Measurements from ENCODE around the gene SH3GLB1. TPM values are rescaled to one million over a fixed set of nuclear protein-coding genes. Genes with fewer than 3 reads are reported as not detected.

The SH3GLB1 gene
- total RNA-seq, 2 experiments from 2014 or later: 46.1 to 47.3 TPM

GRCh38 chr1:86778569-86779239 is 74.3 kb downstream of the SH3GLB1 start:
- no peak for ATAC-seq
- ChIA-PET CTCF (interaction anchor here (1.4 kb wide), 1 partner anchor 26 kb away, joined by 3 read pairs; no protein-coding TSS in a partner anchor), POLR2A (no interaction called here)
- Mint-ChIP-seq H3K36me3 (ENCODE audit: low read depth) (no peaks in the 10 kb centered on the region), H3K4me1 (ENCODE audit: low read depth) (peaks cover 15% of the 10 kb centered on the region), H3K9me3 (peaks cover 4% of the 10 kb centered on the region), H3K4me3 (no peak overlapping the region), H3K27ac (no peak overlapping the region), H3K27me3 (no peaks in the 10 kb centered on the region)
- intact Hi-C loops (cut with micrococcal nuclease): no loop called here
- no peak for DNase-seq
- TF ChIP-seq, protein P1, sequence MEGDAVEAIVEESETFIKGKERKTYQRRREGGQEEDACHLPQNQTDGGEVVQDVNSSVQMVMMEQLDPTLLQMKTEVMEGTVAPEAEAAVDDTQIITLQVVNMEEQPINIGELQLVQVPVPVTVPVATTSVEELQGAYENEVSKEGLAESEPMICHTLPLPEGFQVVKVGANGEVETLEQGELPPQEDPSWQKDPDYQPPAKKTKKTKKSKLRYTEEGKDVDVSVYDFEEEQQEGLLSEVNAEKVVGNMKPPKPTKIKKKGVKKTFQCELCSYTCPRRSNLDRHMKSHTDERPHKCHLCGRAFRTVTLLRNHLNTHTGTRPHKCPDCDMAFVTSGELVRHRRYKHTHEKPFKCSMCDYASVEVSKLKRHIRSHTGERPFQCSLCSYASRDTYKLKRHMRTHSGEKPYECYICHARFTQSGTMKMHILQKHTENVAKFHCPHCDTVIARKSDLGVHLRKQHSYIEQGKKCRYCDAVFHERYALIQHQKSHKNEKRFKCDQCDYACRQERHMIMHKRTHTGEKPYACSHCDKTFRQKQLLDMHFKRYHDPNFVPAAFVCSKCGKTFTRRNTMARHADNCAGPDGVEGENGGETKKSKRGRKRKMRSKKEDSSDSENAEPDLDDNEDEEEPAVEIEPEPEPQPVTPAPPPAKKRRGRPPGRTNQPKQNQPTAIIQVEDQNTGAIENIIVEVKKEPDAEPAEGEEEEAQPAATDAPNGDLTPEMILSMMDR (IDR thresholded peaks at IDR 0.05): no peak

DNA sequence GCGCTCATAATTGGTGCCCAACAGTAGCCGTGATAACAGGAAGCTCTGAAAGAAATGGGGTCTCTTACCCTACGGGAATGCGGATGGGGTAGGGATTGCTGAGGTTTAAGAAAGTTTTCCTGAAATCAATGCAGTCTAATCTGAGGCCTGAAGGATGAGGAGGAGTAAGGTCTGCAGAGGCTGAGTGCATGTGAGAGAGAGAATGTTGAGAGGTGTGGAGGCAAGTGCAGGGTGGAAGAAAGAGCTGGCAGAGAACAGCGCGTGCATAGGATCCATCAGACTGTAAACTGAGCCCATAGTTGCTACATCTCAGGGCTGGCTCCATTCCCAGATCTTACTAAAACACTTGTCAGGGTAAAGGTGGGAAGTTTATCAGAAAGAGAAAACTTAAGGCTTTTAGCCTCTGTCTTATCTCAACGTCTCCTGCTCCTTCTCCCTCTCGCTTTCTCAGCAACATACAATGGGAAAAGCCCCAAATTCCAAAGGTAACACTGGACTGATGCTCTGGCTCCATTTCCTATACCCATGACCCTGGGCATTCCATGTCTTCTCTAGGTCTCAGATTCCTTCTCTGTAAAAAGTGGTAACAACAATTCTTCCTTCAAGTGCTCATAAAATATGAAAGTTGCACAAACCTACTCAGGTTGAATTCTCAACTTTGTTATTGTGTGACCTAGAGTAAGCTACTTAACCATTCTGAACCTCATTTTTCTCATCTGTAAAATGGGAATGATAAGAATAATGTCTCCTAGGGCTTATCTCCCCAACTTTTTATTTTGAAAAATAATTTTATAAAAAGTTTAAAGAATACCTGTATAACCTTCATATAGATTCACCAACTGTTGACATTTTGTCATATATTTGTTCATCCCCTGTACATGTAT is 75.2 kb downstream of the SH3GLB1 start:
- ATAC-seq: no peak
- H3K27me3 Mint-ChIP-seq: peaks cover 1% of the 10 kb centered on the region
- H3K36me3 Mint-ChIP-seq (ENCODE audit: low read depth): no peaks in the 10 kb centered on the region
- intact Hi-C loops (cut with micrococcal nuclease): no loop called here
- TF ChIP-seq, protein P1 (IDR thresholded peaks at IDR 0.05): no peak
- H3K9me3 Mint-ChIP-seq: peaks cover 4% of the 10 kb centered on the region
- CTCF ChIA-PET: interaction anchor here (1.4 kb wide), 1 partner anchor 26 kb away, joined by 3 read pairs; no protein-coding TSS in a partner anchor
- no peak overlapping the region for H3K27ac Mint-ChIP-seq
- POLR2A ChIA-PET: no interaction called here
- H3K4me1 Mint-ChIP-seq (ENCODE audit: low read depth): peaks cover 7% of the 10 kb centered on the region
- H3K4me3 Mint-ChIP-seq: no peak overlapping the region
- DNase-seq: no peak

GRCh38 chr1:86782482-86782881 is 78.1 kb downstream of the SH3GLB1 start:
- H3K4me1 Mint-ChIP-seq (ENCODE audit: low read depth): no peaks in the 10 kb centered on the region
- intact Hi-C loops (cut with micrococcal nuclease): no loop called here
- CTCF ChIA-PET: no interaction called here
- TF ChIP-seq, protein P1 (IDR thresholded peaks at IDR 0.05): no peak
- no peak overlapping the region for H3K4me3 Mint-ChIP-seq
- peaks cover 1% of the 10 kb centered on the region for H3K27me3 Mint-ChIP-seq
- ATAC-seq (no peak), DNase-seq (no peak)
- POLR2A ChIA-PET: no interaction called here
- no peaks in the 10 kb centered on the region for H3K36me3 Mint-ChIP-seq (ENCODE audit: low read depth)
- H3K9me3 Mint-ChIP-seq: peaks cover 4% of the 10 kb centered on the region
- no peak overlapping the region for H3K27ac Mint-ChIP-seq

DNA sequence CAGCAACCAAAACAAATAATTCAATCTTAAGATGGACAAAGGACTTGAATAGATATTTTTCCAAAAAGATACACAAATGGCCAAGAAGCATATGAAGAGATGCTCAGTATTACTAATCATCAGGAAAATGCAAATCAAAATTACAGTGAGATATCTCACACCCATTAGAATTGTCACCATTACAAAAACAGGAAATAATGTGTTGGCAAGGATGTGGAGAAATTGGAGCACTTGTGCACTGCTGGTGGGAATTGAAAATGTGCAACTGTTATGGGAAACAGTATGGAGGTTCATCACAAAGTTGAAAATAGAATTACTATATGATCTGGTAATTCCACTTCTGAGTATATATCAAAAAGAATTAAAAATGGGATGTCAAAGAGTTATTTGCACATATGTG is 83.2 kb downstream of the SH3GLB1 start:
- no peaks in the 10 kb centered on the region for H3K4me1 Mint-ChIP-seq (ENCODE audit: low read depth)
- no peak overlapping the region for H3K27ac Mint-ChIP-seq
- H3K27me3 Mint-ChIP-seq: peaks cover 1% of the 10 kb centered on the region
- H3K4me3 Mint-ChIP-seq: no peak overlapping the region
- H3K36me3 Mint-ChIP-seq (ENCODE audit: low read depth): no peaks in the 10 kb centered on the region
- POLR2A ChIA-PET: no interaction called here
- H3K9me3 Mint-ChIP-seq: no peaks in the 10 kb centered on the region
- TF ChIP-seq, protein P1 (IDR thresholded peaks at IDR 0.05): no peak
- ATAC-seq: no peak
- DNase-seq: no peak
- CTCF ChIA-PET: no interaction called here
- intact Hi-C loops (cut with micrococcal nuclease): no loop called here
